Hepatocyte (in vitro differentiated cells): Measurements from ENCODE around the gene KRT14. TPM values are rescaled to one million over a fixed set of nuclear protein-coding genes. Genes with fewer than 3 reads are reported as not detected.

Experiments
- DNase-seq: peaks from one replicate; pipeline ENCODE4 v3.0.0-alpha.2; 2016; ENCODE audit warnings: low spot score
- H2AFZ ChIP-seq: fragments of 200-600 bp; sonication (generic); 2 replicates; pipeline ENCODE4 v1.6.0; 2016; ENCODE audit warnings: antibody characterized with exemption, mild to moderate bottlenecking
- H3K27ac ChIP-seq: fragments of 200-600 bp; sonication (generic); 2 replicates; pipeline ENCODE4 v1.5.1; 2016; ENCODE audit warnings: mild to moderate bottlenecking
- H3K27me3 ChIP-seq: fragments of 200-600 bp; sonication (generic); 2 replicates; pipeline ENCODE4 v1.6.1; 2016
- H3K36me3 ChIP-seq: fragments of 200-600 bp; sonication (generic); replicated peaks from 2 replicates; pipeline ENCODE4 v1.5.1; 2016; ENCODE audit warnings: low read depth; ENCODE audit not compliant: insufficient read depth
- H3K4me1 ChIP-seq: fragments of 200-600 bp; sonication (generic); 2 replicates; pipeline ENCODE4 v1.5.1; 2016; ENCODE audit warnings: mild to moderate bottlenecking, moderate library complexity; ENCODE audit not compliant: insufficient read depth
- H3K4me2 ChIP-seq: fragments of 200-600 bp; sonication (generic); 2 replicates; pipeline ENCODE4 v1.6.0; 2016
- H3K4me3 ChIP-seq: fragments of 200-600 bp; sonication (generic); 2 replicates; pipeline ENCODE4 v1.5.1; 2016; ENCODE audit warnings: mild to moderate bottlenecking
- H3K79me2 ChIP-seq: fragments of 200-600 bp; sonication (generic); 2 replicates; pipeline ENCODE4 v1.6.0; 2017; ENCODE audit warnings: mild to moderate bottlenecking
- H3K9me2 ChIP-seq: fragments of 200-600 bp; sonication (generic); replicated peaks from 2 replicates; pipeline ENCODE4 v1.6.0; 2017; ENCODE audit warnings: mild to moderate bottlenecking; ENCODE audit not compliant: insufficient read depth
- H3K9me3 ChIP-seq: fragments of 200-600 bp; sonication (generic); 2 replicates; pipeline ENCODE4 v1.5.1; 2016; ENCODE audit warnings: low read depth, mild to moderate bottlenecking
- H4K20me1 ChIP-seq: fragments of 200-600 bp; sonication (generic); 2 replicates; pipeline ENCODE4 v1.6.0; 2016; ENCODE audit warnings: mild to moderate bottlenecking; ENCODE audit not compliant: insufficient read depth, poor library complexity, severe bottlenecking
- CTCF ChIP-seq: fragments of 200-600 bp; sonication (generic); IDR thresholded peaks from 2 replicates; pipeline ENCODE4 v1.5.1; 2016; ENCODE audit warnings: antibody characterized with exemption, mild to moderate bottlenecking; ENCODE audit not compliant: poor library complexity
- EZH2 ChIP-seq: fragments of 200-600 bp; sonication (generic); IDR thresholded peaks from 2 replicates; pipeline ENCODE4 v1.6.1; 2016; ENCODE audit warnings: antibody characterized with exemption, mild to moderate bottlenecking, borderline replicate concordance
- EZH2phosphoT487 ChIP-seq: fragments of 200-600 bp; sonication (generic); IDR thresholded peaks from one replicate; pipeline ENCODE4 v1.6.1; 2018; ENCODE audit warnings: antibody characterized with exemption, mild to moderate bottlenecking, low read depth, moderate library complexity; ENCODE audit not compliant: unreplicated experiment, severe bottlenecking
- WGBS: methylation state at CpG from one replicate; pipeline ENCODE4 v1.1.6; 2016; ENCODE audit warnings: low lambda C conversion rate; ENCODE audit errors: missing lambda C conversion rate; 5-methylcytosine and 5-hydroxymethylcytosine counted together
- polyA plus RNA-seq: library from polyadenylated mRNA; unstranded; fragments of >200 nt; fragmentation: Nextera tagmentation; extraction: Ambion mirVana; gene quantifications from 2 replicates; pipeline ENCODE4 v1.2.1, GENCODE V29; 2016
- total RNA-seq: library from RNA; depleted of rRNA; stranded (reverse); fragments of >200 nt; gene quantifications from 2 replicates; pipeline ENCODE4 v1.2.3, GENCODE V29; 2014

Gene KRT14
- total and polyA plus RNA-seq, 2 experiments from 2014 or later, result 0.33 to 1.9 TPM

- Histone ChIP-seq H3K36me3 (no peaks in the 10 kb centered on the region), H3K4me2 (peak overlapping the region; percentile 39), H2AFZ (no peak overlapping the region), H3K27ac (peak overlapping the region; percentile 84), H3K4me3 (no peak overlapping the region), H3K9me2 (no peaks in the 10 kb centered on the region), H3K4me1 (peaks cover 39% of the 10 kb centered on the region), H4K20me1 (no peaks in the 10 kb centered on the region), H3K79me2 (no peaks in the 10 kb centered on the region), H3K9me3 (no peaks in the 10 kb centered on the region), H3K27me3 (no peaks in the 10 kb centered on the region)
- 53% methylated on average over 5 of the region's 5 CpGs for WGBS
- no peak for DNase-seq
- TF ChIP-seq EZH2phosphoT487, result no peak
- TF ChIP-seq EZH2, result no peak
- TF ChIP-seq CTCF, result no peak
These were observed 47.6 kb downstream of the KRT14 start for GRCh38 chr17:41539071-41539492.

DNA sequence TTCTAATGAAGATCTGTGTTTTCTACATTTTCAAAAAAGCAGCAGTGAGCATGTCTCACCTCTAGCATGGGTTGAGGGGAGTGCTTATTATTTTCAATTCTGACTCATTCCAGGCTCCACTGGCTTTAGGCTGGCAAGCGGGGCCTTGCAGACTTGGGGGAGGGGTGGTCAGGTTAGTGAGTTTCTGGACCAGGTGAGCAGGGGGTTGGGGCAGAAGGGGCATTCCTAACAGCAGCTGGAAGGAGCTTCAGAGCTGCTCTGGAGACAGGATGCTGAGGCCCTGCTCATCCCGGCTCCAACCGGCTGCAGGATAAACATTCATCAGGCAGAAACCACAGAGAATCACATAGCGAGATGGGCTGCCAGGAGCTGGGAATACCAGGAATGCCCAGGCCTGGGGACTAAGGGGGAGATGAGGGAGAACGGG lies 48.1 kb downstream of the KRT14 start:
- H3K4me3 ChIP-seq, result no peak overlapping the region
- no peaks in the 10 kb centered on the region for H3K36me3 ChIP-seq
- H3K27ac ChIP-seq, result peak overlapping the region; percentile 84
- H3K9me2 ChIP-seq, result no peaks in the 10 kb centered on the region
- peak overlapping the region; percentile 39 for H3K4me2 ChIP-seq
- no peak overlapping the region for H2AFZ ChIP-seq
- peak; percentile 52 for DNase-seq
- TF ChIP-seq EZH2, result no peak
- TF ChIP-seq EZH2phosphoT487, result no peak
- TF ChIP-seq CTCF, result no peak
- no peaks in the 10 kb centered on the region for H3K27me3 ChIP-seq
- no peaks in the 10 kb centered on the region for H3K9me3 ChIP-seq
- no peaks in the 10 kb centered on the region for H4K20me1 ChIP-seq
- 29% methylated on average over 5 of the region's 5 CpGs for WGBS
- no peaks in the 10 kb centered on the region for H3K79me2 ChIP-seq
- H3K4me1 ChIP-seq, result peaks cover 39% of the 10 kb centered on the region

- no peaks in the 10 kb centered on the region for H3K27me3 ChIP-seq
- H3K4me2 ChIP-seq, result no peak overlapping the region
- H3K4me1 ChIP-seq, result peaks cover 39% of the 10 kb centered on the region
- H3K4me3 ChIP-seq, result no peak overlapping the region
- TF ChIP-seq CTCF, result no peak
- no peak for TF ChIP-seq EZH2
- TF ChIP-seq EZH2phosphoT487, result no peak
- no peak for DNase-seq
- H3K27ac ChIP-seq, result peak overlapping the region; percentile 84
- no peaks in the 10 kb centered on the region for H4K20me1 ChIP-seq
- H2AFZ ChIP-seq, result no peak overlapping the region
- 80% methylated on average over 9 of the region's 9 CpGs for WGBS
- H3K79me2 ChIP-seq, result no peaks in the 10 kb centered on the region
- H3K36me3 ChIP-seq, result no peaks in the 10 kb centered on the region
- no peaks in the 10 kb centered on the region for H3K9me3 ChIP-seq
- no peaks in the 10 kb centered on the region for H3K9me2 ChIP-seq
These were observed 48.7 kb downstream of the KRT14 start for GRCh38 chr17:41537990-41538389.

- whole genome bisulfite sequencing, result 77% methylated on average over 7 of the region's 7 CpGs
- Histone ChIP-seq H4K20me1 (no peaks in the 10 kb centered on the region), H3K27me3 (no peaks in the 10 kb centered on the region), H3K36me3 (no peaks in the 10 kb centered on the region), H3K4me2 (no peak overlapping the region), H3K4me1 (peaks cover 39% of the 10 kb centered on the region), H3K27ac (no peak overlapping the region), H2AFZ (no peak overlapping the region), H3K9me2 (no peaks in the 10 kb centered on the region), H3K4me3 (no peak overlapping the region), H3K79me2 (no peaks in the 10 kb centered on the region), H3K9me3 (no peaks in the 10 kb centered on the region)
- DNase-seq, result no peak
- TF ChIP-seq EZH2phosphoT487 (no peak), EZH2 (no peak), CTCF (no peak)
These were observed 49.1 kb downstream of the KRT14 start for GRCh38 chr17:41537614-41537954.
